Measurements from ENCODE around the gene CIB2.

DNA sequence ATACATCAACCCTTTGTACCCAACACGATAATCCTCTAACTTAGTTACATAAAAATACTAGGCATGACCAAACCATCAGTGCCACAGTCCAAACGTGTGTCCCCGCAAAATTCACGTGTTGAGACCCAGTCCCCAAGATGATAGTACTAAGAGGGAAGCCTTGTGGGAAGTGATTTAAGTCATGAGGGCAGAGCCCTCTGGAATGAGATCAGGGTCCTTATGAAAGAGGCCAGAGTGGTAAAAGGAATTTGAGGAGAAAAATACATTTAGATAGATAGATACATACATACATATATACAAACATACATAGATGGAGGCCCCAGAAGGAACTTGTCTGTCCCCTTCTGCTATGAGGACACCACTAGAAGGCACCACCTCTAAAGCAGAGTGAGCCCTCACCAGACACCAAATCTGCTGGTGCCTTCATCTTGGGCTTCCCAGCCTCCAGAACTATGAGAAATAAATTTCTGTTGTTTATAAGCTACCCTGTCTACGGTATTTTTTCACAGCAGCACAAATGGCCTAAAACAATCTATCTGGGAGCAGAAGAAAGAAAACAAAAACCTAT is 61.7 kb downstream of the CIB2 start:
- TF ChIP-seq EGR1 (IDR thresholded peaks at IDR 0.05; ENCODE audit: low read depth) (no peak), POLR2A (IDR thresholded peaks at IDR 0.05; ENCODE audit: borderline replicate concordance, extremely low read depth, insufficient read depth, insufficient read length) (no peak), ELF1 (IDR thresholded peaks at IDR 0.05; ENCODE audit: borderline replicate concordance, low read depth) (no peak), SIN3A (IDR thresholded peaks at IDR 0.05; ENCODE audit: low read depth) (no peak)

Measured in HCT116 (cell line).